Aorta (tissue), 5 donors: ENCODE data around the gene MPRIP. TPM values are rescaled to one million over a fixed set of nuclear protein-coding genes. Genes with fewer than 3 reads are reported as not detected.

ENCODE experiments used
- ATAC-seq: fragments of 200-7000 bp; cut with Tn5 transposase; one replicate; pipeline ENCODE4 v1.9.1; 2022; ENCODE audit warnings: moderate library complexity; ENCODE audit not compliant: low FRiP score
- DNase-seq, 2 donors: peaks; one replicate each; pipeline ENCODE4 v3.0.0-alpha.2; 2020
- H3K27ac ChIP-seq, 2 donors: one replicate each; pipeline ENCODE4 v1.5.1; 2013; ENCODE audit warnings: low read length in 2 of 2, mild to moderate bottlenecking in 2 of 2, moderate library complexity in 2 of 2, control low read depth in 1 of 2, inconsistent platforms in 1 of 2, low read depth in 1 of 2
- H3K27me3 ChIP-seq, 2 donors: one replicate each; pipeline ENCODE4 v1.6.1; 2013; ENCODE audit warnings: control low read depth in 1 of 2, low read length in 1 of 2, mild to moderate bottlenecking in 1 of 2, moderate library complexity in 1 of 2; ENCODE audit not compliant: insufficient read depth in 2 of 2, control insufficient read depth in 1 of 2
- H3K36me3 ChIP-seq, 2 donors: one replicate each; pipeline ENCODE4 v1.6.1; 2013; ENCODE audit warnings: control low read depth in 1 of 2, low read length in 1 of 2, mild to moderate bottlenecking in 1 of 2; ENCODE audit not compliant: insufficient read depth in 2 of 2, control insufficient read depth in 1 of 2
- H3K4me1 ChIP-seq, 2 donors: one replicate each; pipeline ENCODE4 v1.6.1; 2013; ENCODE audit warnings: low read length in 2 of 2, control low read depth in 1 of 2, mild to moderate bottlenecking in 1 of 2, moderate library complexity in 1 of 2; ENCODE audit not compliant: insufficient read depth in 2 of 2, control insufficient read depth in 1 of 2
- H3K4me3 ChIP-seq, 2 donors: one replicate each; pipeline ENCODE4 v1.5.1; 2013; ENCODE audit warnings: low read length in 2 of 2, control low read depth in 1 of 2, mild to moderate bottlenecking in 1 of 2
- H3K9me3 ChIP-seq: one replicate; pipeline ENCODE4 v1.6.1; 2013; ENCODE audit warnings: mild to moderate bottlenecking, low read length; ENCODE audit not compliant: control insufficient read depth
- WGBS, 2 donors: extraction: QIAGEN DNeasy Blood & Tissue Kit; methylation state at CpG; one replicate each; pipeline ENCODE4 v1.1.7; 2013; 5-methylcytosine and 5-hydroxymethylcytosine counted together
- intact Hi-C, 2 donors: fragments of 100-400 bp; cut with DNase I; formaldehyde crosslinking; loops; one replicate each; pipeline versions ENCODE4 v1.14.2 to v1.15.0; 2022
- polyA plus RNA-seq, 2 donors: library from polyadenylated mRNA; stranded (reverse); fragments of 200-250 nt; gene quantifications; one replicate each; pipeline ENCODE4 v1.2.3, GENCODE V29; 2013
- total RNA-seq, 2 donors: library from RNA; stranded (reverse); fragmentation: NEBNext Ultra II Directional; extraction: Animal tissue kit (Norgen Biotek cat#: 25700); gene quantifications; one replicate each; pipeline ENCODE4 v1.2.1, GENCODE V29; 2021
- donor health status: healthy with polysubstance abuse.
- donor health status: Bipolar disorder and iron deficiency.
- donor health status: DM: no; HTN: no; CAD: no.
- donor health status: DM: no; HTN: no; CAD: no.
- donor health status: DM: yes; HTN: yes; CAD: no.

The MPRIP gene
- total and polyA plus RNA-seq, 4 donors: 97.8 to 519 (median 301) TPM

DNA sequence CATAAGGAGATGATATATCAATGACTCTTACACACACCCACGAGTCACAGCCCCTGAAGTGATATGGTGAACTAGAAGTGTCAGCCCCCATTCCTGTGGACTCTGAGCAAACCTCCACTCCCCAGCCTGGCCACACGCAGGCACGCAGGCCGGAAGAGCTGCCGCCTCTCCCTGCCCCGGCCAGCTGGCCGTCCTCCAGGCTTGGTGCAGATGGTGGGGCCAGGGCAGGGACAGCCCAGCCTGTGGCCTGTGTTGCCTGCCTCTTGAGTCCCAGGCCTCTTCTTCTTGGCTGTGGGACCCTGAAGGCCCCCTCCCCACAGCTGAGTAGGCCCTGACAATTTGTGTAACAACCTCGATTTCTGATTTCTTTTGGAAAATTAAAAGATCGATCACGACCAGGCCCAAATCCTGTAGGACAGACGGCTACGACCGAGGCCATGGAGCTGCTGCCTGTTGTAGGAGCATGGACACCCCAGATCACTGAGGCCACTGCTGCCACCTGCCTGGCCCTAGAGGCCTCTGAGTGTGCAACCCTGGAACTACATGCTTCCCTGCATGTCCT is 10.0 kb upstream of the MPRIP start:
- Histone ChIP-seq H3K4me1 (no peaks in the 10 kb centered on the region), H3K27me3 (no peaks in the 10 kb centered on the region), H3K4me3 (no peak overlapping the region), H3K27ac (peak overlapping the region in 1 of 2 donors; percentile 19), H3K9me3 (no peaks in the 10 kb centered on the region), H3K36me3 (no peaks in the 10 kb centered on the region)
- DNase-seq: peak; percentile 85 to 91
- ATAC-seq: peak; percentile 81
- intact Hi-C loops: no loop called here
- 31 to 34% methylated on average over 13 of the region's 13 CpGs for WGBS, 2 donors

DNA sequence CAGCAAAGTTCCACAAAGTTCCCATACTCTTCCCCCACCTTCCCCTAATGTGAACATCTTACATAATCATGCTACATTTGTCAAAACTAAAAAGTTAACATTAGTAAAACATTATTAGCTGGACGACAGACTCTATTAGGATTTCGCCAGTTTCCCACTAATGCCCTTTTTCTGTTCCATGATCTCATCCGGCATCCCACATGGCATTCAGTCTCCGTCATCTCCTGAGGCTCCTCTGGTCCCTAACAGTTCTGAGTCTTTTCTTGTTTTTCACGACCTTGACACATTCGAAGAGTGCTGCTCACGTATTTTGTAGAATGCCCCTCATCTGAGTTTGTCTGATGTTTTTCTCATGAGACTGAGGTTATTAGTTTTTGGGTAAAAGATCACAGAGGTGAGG is 8.8 kb upstream of the MPRIP start:
- no peak for ATAC-seq
- Histone ChIP-seq H3K4me3 (no peak overlapping the region), H3K36me3 (no peaks in the 10 kb centered on the region), H3K4me1 (no peaks in the 10 kb centered on the region), H3K9me3 (no peaks in the 10 kb centered on the region), H3K27ac (peak overlapping the region in 1 of 2 donors; percentile 20), H3K27me3 (no peaks in the 10 kb centered on the region)
- WGBS, 2 donors: 46 to 51% methylated on average over 7 of the region's 7 CpGs
- DNase-seq: no peak
- intact Hi-C loops: no loop called here

DNA sequence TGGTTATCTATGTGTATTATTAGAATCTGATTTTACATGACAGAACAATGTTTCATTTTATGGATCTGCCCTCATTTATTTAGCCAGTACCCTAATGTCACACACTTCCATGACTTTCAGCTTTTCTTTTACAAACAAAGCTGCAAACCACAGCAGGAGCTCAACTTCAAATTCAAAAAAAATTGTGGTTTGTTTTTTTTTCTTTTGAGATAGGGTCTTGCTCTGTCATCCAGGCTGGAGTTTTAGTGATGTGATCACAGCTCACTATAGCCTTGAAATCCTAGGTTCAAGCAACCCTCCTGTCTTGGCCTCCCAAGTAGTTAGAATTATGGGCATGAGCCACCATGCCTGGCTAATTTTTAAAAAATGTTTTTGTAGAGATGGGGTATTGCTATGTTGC is 8.2 kb upstream of the MPRIP start:
- ATAC-seq (no peak), DNase-seq (no peak)
- H3K4me3 ChIP-seq: no peak overlapping the region
- H3K36me3 ChIP-seq: no peaks in the 10 kb centered on the region
- H3K27ac ChIP-seq: peak overlapping the region in 1 of 2 donors; percentile 30
- no peaks in the 10 kb centered on the region for H3K4me1 ChIP-seq
- H3K9me3 ChIP-seq: no peaks in the 10 kb centered on the region
- H3K27me3 ChIP-seq: no peaks in the 10 kb centered on the region
- intact Hi-C loops: no loop called here

DNA sequence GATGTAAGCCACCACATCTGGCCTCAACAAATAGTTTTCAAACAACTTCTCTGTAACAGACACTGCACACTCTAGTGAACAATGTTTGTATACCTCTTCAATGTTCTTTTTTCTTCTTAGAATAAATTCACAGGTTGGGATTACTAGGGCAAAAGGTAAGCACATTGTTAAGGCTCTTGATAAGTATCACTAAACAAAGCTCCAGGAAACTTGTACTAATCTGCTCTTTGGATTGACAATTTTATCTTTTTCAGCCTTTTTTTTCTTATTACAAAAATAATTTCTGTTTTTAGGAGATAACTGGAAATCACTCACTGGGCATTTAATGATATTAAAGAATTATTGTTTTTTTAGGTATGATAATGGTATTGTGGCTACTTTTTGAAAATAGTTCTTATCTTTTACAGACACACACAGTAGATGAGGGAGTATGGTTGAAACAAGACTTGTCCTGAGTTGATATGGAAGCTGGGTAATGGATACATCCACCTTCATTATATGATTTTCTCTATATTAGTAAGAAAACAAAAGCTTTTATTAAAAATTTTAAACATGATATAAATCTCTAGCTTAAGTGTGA is 7.7 kb upstream of the MPRIP start:
- Histone ChIP-seq H3K27ac (no peak overlapping the region), H3K4me3 (no peak overlapping the region), H3K36me3 (no peaks in the 10 kb centered on the region), H3K27me3 (no peaks in the 10 kb centered on the region), H3K9me3 (no peaks in the 10 kb centered on the region), H3K4me1 (no peaks in the 10 kb centered on the region)
- intact Hi-C loops: no loop called here
- ATAC-seq: no peak
- DNase-seq: no peak

DNA sequence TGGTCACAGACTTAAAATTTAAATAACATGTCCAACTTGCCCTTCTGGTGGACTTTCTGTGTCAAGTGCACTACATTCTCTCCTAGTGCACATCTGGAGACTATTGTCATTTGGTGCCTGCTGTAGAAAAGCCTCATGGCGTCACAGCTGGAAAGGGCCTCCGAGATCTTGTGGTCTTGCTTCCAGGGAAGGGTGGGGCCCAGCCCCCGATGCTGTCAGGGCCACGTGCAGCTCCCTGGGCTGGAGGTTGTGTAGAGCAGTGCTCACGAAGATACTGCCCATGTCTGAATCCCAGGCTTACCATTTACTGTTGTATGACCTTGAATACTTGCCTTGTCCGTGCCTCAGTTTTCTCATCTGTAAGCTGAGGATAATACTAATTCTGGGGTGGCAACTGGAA is 6.8 kb upstream of the MPRIP start:
- 86 to 90% methylated on average over 6 of the region's 6 CpGs for WGBS, 2 donors
- no peaks in the 10 kb centered on the region for H3K36me3 ChIP-seq
- ATAC-seq (no peak), DNase-seq (peak in 1 of 2 donors; percentile 37)
- no peaks in the 10 kb centered on the region for H3K27me3 ChIP-seq
- H3K4me1 ChIP-seq: no peaks in the 10 kb centered on the region
- intact Hi-C loops: no loop called here
- no peaks in the 10 kb centered on the region for H3K9me3 ChIP-seq
- H3K27ac ChIP-seq: peak overlapping the region in 1 of 2 donors; percentile 61
- no peak overlapping the region for H3K4me3 ChIP-seq

DNA sequence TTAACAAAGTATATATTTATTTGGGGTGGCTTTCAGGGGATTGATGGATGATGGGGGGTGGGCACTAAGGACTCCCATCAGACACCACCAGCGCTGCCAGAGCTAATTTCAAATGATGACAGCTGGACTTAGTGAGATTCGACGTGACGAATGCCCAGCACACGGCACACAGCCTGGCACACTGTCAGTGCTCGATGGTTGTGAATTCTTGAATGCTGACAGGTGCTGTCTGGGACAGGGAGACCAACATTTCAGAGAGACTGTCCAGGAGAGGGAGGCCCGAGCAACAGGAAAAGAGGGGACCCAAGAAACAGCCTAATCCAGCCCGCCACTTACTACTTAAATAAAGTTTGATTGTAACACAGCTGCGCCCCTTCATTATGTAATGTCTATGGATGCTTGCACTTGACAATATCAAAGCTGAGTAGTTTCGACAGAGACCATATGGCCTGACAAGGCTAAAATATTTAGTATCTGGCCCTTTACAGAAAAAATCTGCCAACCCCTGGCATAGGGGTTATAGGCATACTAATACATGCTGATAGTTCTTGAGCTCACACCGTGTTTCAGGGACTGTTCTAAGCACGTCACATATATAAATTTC is 6.2 kb upstream of the MPRIP start:
- no peaks in the 10 kb centered on the region for H3K27me3 ChIP-seq
- intact Hi-C loops: no loop called here
- DNase-seq (peak in 1 of 2 donors; percentile 49), ATAC-seq (no peak)
- no peaks in the 10 kb centered on the region for H3K4me1 ChIP-seq
- no peaks in the 10 kb centered on the region for H3K36me3 ChIP-seq
- no peak overlapping the region for H3K4me3 ChIP-seq
- peak overlapping the region in 1 of 2 donors; percentile 65 for H3K27ac ChIP-seq
- WGBS, 2 donors: 73 to 77% methylated on average over 12 of the region's 12 CpGs
- no peaks in the 10 kb centered on the region for H3K9me3 ChIP-seq

DNA sequence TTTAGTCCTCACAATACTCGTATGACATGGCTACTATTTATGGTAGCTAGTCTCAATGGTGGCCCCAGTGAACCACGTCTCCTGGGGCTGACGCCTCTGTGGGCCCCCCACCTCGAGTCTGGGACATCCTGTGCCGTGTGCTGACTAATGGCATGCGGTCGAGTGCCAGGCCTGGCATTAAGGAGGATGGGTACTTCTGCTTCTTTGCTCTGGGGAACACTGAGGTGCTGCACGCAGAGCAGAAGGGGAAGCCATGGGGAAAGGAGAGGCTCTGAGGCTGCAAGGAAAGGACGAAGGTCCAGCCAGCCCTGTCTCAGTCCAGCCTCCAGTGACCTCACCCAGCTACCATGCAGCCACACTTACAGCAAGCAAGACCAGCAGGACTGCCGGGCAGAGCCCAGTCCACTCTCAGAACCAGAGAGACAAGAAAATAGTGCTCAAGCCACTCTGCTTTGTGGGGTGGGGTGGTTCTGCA is 5.7 kb upstream of the MPRIP start:
- DNase-seq: peak; percentile 71 to 88
- WGBS, 2 donors: 31 to 42% methylated on average over 10 of the region's 10 CpGs

DNA sequence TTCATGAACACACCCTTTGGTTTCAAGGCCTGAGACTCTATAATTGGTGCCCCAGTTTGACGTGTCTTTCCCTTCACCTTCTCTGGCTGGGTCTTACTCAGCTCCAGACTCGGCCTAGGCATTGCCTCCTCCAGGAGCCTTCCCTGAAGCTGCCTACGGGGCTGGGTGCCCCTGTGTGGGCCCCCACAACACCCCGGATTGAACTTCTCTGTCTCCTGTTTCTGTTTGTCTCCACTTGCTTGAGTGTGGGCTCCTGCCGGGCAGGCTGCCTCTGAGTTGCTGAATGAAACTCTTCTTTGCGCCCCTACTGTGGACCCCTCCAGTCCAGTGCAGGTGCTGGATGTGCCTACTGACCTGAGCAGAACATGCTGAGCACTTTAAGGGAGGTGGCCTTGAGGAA is 2.3 kb upstream of the MPRIP start:
- intact Hi-C loops: no loop called here
- DNase-seq: peak in 1 of 2 donors; percentile 47
- 87% methylated on average over 6 of the region's 6 CpGs for WGBS, 2 donors

More for the DNA sequence above, 5.7 kb upstream of the MPRIP start:
- H3K27me3 ChIP-seq: no peaks in the 10 kb centered on the region
- H3K4me1 ChIP-seq: no peaks in the 10 kb centered on the region
- intact Hi-C loops: no loop called here
- no peaks in the 10 kb centered on the region for H3K36me3 ChIP-seq
- no peaks in the 10 kb centered on the region for H3K9me3 ChIP-seq
- no peak overlapping the region for H3K4me3 ChIP-seq
- peak; percentile 68 for ATAC-seq
- peak overlapping the region in 1 of 2 donors; percentile 75 for H3K27ac ChIP-seq

DNA sequence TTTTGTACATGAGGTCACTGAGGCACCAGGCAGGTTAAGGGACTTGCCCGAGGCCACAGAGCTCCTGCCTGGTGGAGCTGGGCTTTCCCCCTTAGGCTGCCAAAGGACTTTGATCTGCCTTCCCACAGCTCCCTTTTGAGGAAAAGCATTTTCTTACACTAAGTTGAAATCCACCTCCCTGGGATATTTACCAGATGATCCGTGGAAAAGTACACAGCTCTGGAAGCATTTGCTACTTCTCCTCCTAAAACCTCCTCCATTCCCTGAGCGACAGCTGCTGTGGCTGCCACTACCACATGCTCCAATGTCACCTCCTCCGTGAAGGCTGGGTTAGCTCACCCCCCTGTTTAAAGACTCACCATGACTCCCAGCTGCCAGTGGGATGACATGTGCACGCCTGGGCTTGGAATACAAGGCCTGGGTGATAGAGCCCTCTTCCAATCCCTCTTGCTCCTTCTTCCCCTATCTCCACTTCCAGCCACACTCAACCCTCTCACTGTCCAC is 1.2 kb upstream of the MPRIP start:
- no peaks in the 10 kb centered on the region for H3K9me3 ChIP-seq
- intact Hi-C loops: no loop called here
- ATAC-seq (no peak), DNase-seq (peak in 1 of 2 donors; percentile 74)
- peaks cover 2 to 4% of the 10 kb centered on the region in 2 donors for H3K4me1 ChIP-seq
- no peaks in the 10 kb centered on the region for H3K36me3 ChIP-seq
- no peak overlapping the region for H3K4me3 ChIP-seq
- no peaks in the 10 kb centered on the region for H3K27me3 ChIP-seq
- WGBS, 2 donors: 56% methylated on average over 5 of the region's 5 CpGs
- no peak overlapping the region for H3K27ac ChIP-seq

More for the DNA sequence above, 2.3 kb upstream of the MPRIP start:
- Histone ChIP-seq H3K4me1 (no peaks in the 10 kb centered on the region), H3K4me3 (no peak overlapping the region), H3K27ac (no peak overlapping the region), H3K9me3 (no peaks in the 10 kb centered on the region), H3K27me3 (no peaks in the 10 kb centered on the region), H3K36me3 (no peaks in the 10 kb centered on the region)
- no peak for ATAC-seq
